MCF 10A (cell line): Measurements from ENCODE around the gene C7orf25. TPM values are rescaled to one million over a fixed set of nuclear protein-coding genes. Genes with fewer than 3 reads are reported as not detected.

Source experiments
- BruUV-seq: library from RNA; stranded (reverse); fragments of 400-500 nt; replicated peaks from 2 replicates; lab custom pipeline; 2021; lab: Mats Ljungman, UMichigan
- CTCF ChIA-PET: fragments of 300-600 bp; sonication (Branson Sonifier 250); formaldehyde crosslinking; extraction: SDS; loops from one replicate; lab custom pipeline; 2021; ENCODE audit warnings: antibody characterized with exemption, inconsistent platforms; lab: Yijun Ruan, JAX
- POLR2A ChIA-PET: fragments of 300-600, 350-650 bp; sonication (Branson Sonifier 250); formaldehyde crosslinking; extraction: SDS; loops from one replicate; lab custom pipeline; 2020; ENCODE audit warnings: antibody characterized with exemption, inconsistent platforms; lab: Yijun Ruan, JAX
- DNase-seq: peaks from one replicate; pipeline ENCODE4 v3.0.0-alpha.2; 2018; ENCODE audit not compliant: unreplicated experiment
- H3K27ac Mint-ChIP-seq: one replicate; pipeline ENCODE4 v1.8.0; 2022; ENCODE audit warnings: mild to moderate bottlenecking, low read depth, mixed read lengths; ENCODE audit not compliant: unreplicated experiment
- H3K27me3 Mint-ChIP-seq: one replicate; pipeline ENCODE4 v1.8.0; 2022; ENCODE audit warnings: mixed read lengths; ENCODE audit not compliant: insufficient read depth, unreplicated experiment
- H3K36me3 Mint-ChIP-seq: one replicate; pipeline ENCODE4 v1.8.0; 2022; ENCODE audit warnings: mild to moderate bottlenecking, moderate library complexity, mixed read lengths; ENCODE audit not compliant: insufficient read depth, unreplicated experiment
- H3K4me1 Mint-ChIP-seq: one replicate; pipeline ENCODE4 v1.8.0; 2022; ENCODE audit warnings: mixed read lengths; ENCODE audit not compliant: insufficient read depth, unreplicated experiment
- H3K4me3 Mint-ChIP-seq: one replicate; pipeline ENCODE4 v1.8.0; 2022; ENCODE audit warnings: mild to moderate bottlenecking, moderate library complexity, mixed read lengths; ENCODE audit not compliant: unreplicated experiment
- H3K9me3 Mint-ChIP-seq: one replicate; pipeline ENCODE4 v1.8.0; 2022; ENCODE audit warnings: mixed read lengths; ENCODE audit not compliant: unreplicated experiment
- intact Hi-C: fragments of 100-400 bp; cut with micrococcal nuclease; formaldehyde crosslinking; loops from 2 replicates; pipeline ENCODE4 v1.14.1; 2022
- total RNA-seq: library from RNA; stranded (reverse); gene quantifications from 2 replicates; pipeline ENCODE4 v1.2.3, GENCODE V29; 2022
- TF ChIP-seq, protein P1 (sequence below): fragments of 200-600 bp; IDR thresholded peaks from one replicate; pipeline ENCODE4 v1.8.0; 2022; ENCODE audit warnings: antibody characterized with exemption, mild to moderate bottlenecking; ENCODE audit not compliant: unreplicated experiment

Gene C7orf25
- total RNA-seq, 1 experiment from 2014 or later = 5.4 TPM

DNA sequence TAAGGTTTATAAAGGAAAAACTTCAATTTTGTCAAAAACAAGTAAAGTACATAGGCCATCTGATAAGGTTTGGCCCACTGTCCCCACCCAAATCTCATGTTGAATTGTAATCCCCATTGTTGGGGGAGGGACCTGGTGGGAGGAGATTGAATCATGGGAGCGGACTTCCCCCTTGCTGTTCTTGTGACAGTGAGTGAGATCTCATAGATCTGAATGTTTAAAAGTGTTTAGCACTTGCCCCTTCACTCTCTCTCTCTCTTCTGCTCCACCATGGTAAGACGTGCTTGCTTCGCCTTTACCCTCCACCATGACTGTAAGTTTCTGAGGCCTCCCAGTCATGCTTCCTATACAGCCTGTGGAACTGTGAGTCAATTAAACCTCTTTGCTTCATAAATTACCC, 38.5 kb upstream of the C7orf25 start:
- CTCF ChIA-PET = interaction anchor here (1.6 to 2.3 kb wide), 2 partner anchors 9 to 311 kb away, joined by 9 read pairs; no protein-coding TSS in a partner anchor
- DNase-seq = no peak
- POLR2A ChIA-PET = interaction anchor here (1.6 kb wide), 1 partner anchor 9 kb away, joined by 5 read pairs; no protein-coding TSS in a partner anchor
- TF ChIP-seq, protein P1, sequence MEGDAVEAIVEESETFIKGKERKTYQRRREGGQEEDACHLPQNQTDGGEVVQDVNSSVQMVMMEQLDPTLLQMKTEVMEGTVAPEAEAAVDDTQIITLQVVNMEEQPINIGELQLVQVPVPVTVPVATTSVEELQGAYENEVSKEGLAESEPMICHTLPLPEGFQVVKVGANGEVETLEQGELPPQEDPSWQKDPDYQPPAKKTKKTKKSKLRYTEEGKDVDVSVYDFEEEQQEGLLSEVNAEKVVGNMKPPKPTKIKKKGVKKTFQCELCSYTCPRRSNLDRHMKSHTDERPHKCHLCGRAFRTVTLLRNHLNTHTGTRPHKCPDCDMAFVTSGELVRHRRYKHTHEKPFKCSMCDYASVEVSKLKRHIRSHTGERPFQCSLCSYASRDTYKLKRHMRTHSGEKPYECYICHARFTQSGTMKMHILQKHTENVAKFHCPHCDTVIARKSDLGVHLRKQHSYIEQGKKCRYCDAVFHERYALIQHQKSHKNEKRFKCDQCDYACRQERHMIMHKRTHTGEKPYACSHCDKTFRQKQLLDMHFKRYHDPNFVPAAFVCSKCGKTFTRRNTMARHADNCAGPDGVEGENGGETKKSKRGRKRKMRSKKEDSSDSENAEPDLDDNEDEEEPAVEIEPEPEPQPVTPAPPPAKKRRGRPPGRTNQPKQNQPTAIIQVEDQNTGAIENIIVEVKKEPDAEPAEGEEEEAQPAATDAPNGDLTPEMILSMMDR = no peak
- no TSS peak for BruUV-seq
- Mint-ChIP-seq H3K4me1 (no peaks in the 10 kb centered on the region), H3K27ac (no peak overlapping the region), H3K4me3 (no peak overlapping the region), H3K36me3 (no peaks in the 10 kb centered on the region), H3K27me3 (no peaks in the 10 kb centered on the region), H3K9me3 (no peaks in the 10 kb centered on the region)
- intact Hi-C loops = no loop called here

DNA sequence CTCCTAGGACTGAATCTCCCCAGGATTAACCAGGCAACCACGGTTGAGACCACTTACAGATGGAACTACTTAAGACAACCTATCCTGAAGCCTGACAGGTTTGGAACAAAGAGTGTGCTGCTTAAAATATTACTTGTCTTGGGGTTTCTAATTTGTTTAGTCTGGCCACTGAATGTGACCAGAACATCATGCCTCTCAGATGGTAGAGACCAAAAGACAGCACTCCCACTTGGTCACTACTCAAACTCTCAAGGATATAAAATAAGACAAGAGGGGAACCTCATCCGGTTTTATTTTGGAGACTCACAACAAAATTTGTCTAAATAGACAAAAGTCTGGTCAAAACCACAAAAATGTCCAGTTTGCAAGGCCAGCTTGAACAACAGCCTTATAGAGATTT, 35.7 kb upstream of the C7orf25 start:
- H3K36me3 Mint-ChIP-seq = no peaks in the 10 kb centered on the region
- TF ChIP-seq, protein P1 = no peak
- CTCF ChIA-PET = interaction anchor here (0.8 to 8.9 kb wide), 3 partner anchors 9 to 492 kb away, joined by 3 to 145 read pairs (median 4); no protein-coding TSS in a partner anchor
- intact Hi-C loops = no loop called here
- no peaks in the 10 kb centered on the region for H3K9me3 Mint-ChIP-seq
- POLR2A ChIA-PET = no interaction called here
- no peak overlapping the region for H3K27ac Mint-ChIP-seq
- no peaks in the 10 kb centered on the region for H3K27me3 Mint-ChIP-seq
- no peaks in the 10 kb centered on the region for H3K4me1 Mint-ChIP-seq
- BruUV-seq = no TSS peak
- no peak overlapping the region for H3K4me3 Mint-ChIP-seq
- DNase-seq = no peak

DNA sequence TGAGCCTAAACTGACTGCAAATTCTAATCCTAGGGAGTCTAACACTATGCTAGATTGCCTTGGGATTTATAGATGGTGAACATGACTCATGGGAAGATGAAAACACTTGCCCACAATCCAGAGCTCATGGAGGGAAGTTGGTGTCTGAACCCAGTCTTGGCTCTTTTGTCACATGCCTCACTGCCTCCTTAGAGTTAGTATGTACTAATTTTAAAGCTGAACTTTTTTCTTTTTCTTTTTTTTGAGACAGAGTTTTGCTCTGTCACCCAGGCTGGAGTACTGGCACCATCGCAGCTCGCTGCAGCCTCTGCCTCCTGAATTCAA, 34.7 kb upstream of the C7orf25 start:
- Mint-ChIP-seq H3K4me1 (no peaks in the 10 kb centered on the region), H3K36me3 (no peaks in the 10 kb centered on the region), H3K4me3 (no peak overlapping the region), H3K9me3 (no peaks in the 10 kb centered on the region), H3K27me3 (no peaks in the 10 kb centered on the region), H3K27ac (no peak overlapping the region)
- intact Hi-C loops = no loop called here
- POLR2A ChIA-PET = no interaction called here
- no peak for DNase-seq
- no TSS peak for BruUV-seq
- TF ChIP-seq, protein P1 = no peak
- CTCF ChIA-PET = interaction anchor here (1.4 to 8.9 kb wide), 2 partner anchors 313 to 493 kb away, joined by 4 to 145 read pairs; no protein-coding TSS in a partner anchor

DNA sequence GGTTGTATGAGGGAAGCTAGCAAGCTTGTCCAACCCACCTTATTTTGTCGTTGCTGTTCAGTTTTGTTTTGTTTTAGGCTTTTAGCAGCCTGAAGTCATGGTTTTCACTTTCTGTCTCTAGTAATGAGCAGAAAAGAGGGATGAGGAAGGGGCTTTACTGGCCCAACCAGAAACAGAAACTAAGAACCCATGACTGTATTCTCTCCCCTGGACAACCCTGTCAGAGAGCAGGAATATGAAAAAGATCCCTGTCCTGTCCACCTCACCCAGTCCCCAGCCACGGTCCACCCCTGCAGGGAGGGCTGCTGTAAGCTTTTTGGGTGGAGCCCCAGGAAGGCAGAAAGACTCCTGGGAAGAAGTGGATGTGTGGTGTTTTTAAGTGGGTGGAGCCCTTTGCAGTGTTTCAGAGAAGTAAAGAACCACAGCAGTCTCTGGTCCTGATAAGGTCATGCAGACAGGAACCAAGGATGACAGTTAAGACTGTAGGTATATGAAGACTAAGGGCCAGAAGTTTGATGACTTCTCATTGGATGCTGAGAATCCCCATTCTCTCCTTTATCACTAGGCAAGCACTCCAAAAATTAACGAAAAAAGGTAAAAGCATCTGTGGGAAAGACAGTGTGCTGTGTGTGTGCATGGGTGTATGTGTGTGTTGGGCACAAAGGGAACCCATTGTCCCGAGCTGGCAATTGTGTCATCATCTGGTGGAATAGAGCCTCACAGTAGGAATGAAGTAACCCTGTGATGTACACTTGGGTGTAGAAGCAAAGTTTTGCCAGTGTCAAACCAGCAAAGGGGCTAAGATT, 34.2 kb upstream of the C7orf25 start:
- Mint-ChIP-seq H3K27ac (no peak overlapping the region), H3K27me3 (no peaks in the 10 kb centered on the region), H3K9me3 (no peaks in the 10 kb centered on the region), H3K4me1 (no peaks in the 10 kb centered on the region), H3K4me3 (no peak overlapping the region), H3K36me3 (no peaks in the 10 kb centered on the region)
- ChIA-PET POLR2A (no interaction called here), CTCF (interaction anchor here (0.6 to 8.9 kb wide), 7 partner anchors 11 to 757 kb away, joined by 3 to 145 read pairs (median 4); no protein-coding TSS in a partner anchor)
- BruUV-seq = no TSS peak
- DNase-seq = no peak
- TF ChIP-seq, protein P1 = no peak
- intact Hi-C loops = no loop called here
